Prostate gland (tissue), 2 donors: ENCODE data around the gene GRIK5. TPM values are rescaled to one million over a fixed set of nuclear protein-coding genes. Genes with fewer than 3 reads are reported as not detected.

Experiments
- DNase-seq: peaks from one replicate; pipeline ENCODE4 v3.0.0-alpha.2; 2019; ENCODE audit warnings: low spot score
- H3K27ac ChIP-seq, 2 donors: fragments of 200-600 bp; sonication (generic); 2 replicates each; pipeline ENCODE4 v1.5.1; 2017 to 2019
- H3K27me3 ChIP-seq: fragments of 200-600 bp; sonication (generic); replicated peaks from 2 replicates; pipeline ENCODE4 v1.5.1; 2019; ENCODE audit not compliant: insufficient read depth
- H3K36me3 ChIP-seq, 2 donors: fragments of 200-600 bp; sonication (generic); 1 replicate in 1 of 2; 2 replicates in 1 of 2; pipeline versions ENCODE4 v1.5.1 to v1.8.1; 2017 to 2019
- H3K4me1 ChIP-seq: fragments of 200-600 bp; sonication (generic); replicated peaks from 2 replicates; pipeline ENCODE4 v1.5.1; 2019
- H3K4me3 ChIP-seq, 2 donors: fragments of 200-600 bp; sonication (generic); 2 replicates each; pipeline ENCODE4 v1.5.1; 2017 to 2019
- H3K9me3 ChIP-seq: fragments of 200-600 bp; sonication (generic); 2 replicates; pipeline ENCODE4 v1.5.1; 2017
- CTCF ChIP-seq, 4 experiments: fragments of 200-600 bp in 2 of 4; fragments of 450-650 bp in 2 of 4; sonication (generic) in 2 of 4; IDR thresholded peaks; 1 replicate in 3 of 4; 2 replicates in 1 of 4; pipeline ENCODE4 v1.5.1; 2016 to 2019; ENCODE audit warnings: antibody characterized with exemption in 4 of 4, mild to moderate bottlenecking in 2 of 4, moderate library complexity in 2 of 4
- POLR2A ChIP-seq: fragments of 450-650 bp; IDR thresholded peaks from one replicate; pipeline ENCODE4 v1.6.1; 2016; ENCODE audit warnings: antibody characterized with exemption, mild to moderate bottlenecking
- POLR2AphosphoS5 ChIP-seq: sonication (generic); formaldehyde crosslinking; IDR thresholded peaks from one replicate; pipeline ENCODE4 v1.6.1; 2017; ENCODE audit warnings: antibody characterized with exemption
- WGBS: methylation state at CpG from one replicate; pipeline ENCODE4 v1.1.5; 2018; 5-methylcytosine and 5-hydroxymethylcytosine counted together
- intact Hi-C: fragments of 100-400 bp; cut with DNase I; formaldehyde crosslinking; loops from one replicate; pipeline ENCODE4 v1.14.2; 2022
- total RNA-seq, 2 donors: library from RNA; depleted of rRNA; stranded (reverse); fragments of >200 nt; gene quantifications; one replicate each; pipeline ENCODE4 v1.1.0, GENCODE V29; 2016

The GRIK5 gene
- total RNA-seq, 2 donors from 2014 or later, result 1.3 to 25.2 TPM

- H3K27ac ChIP-seq, result peak overlapping the region; percentile 91 to 97
- TF ChIP-seq CTCF (IDR thresholded peaks at IDR 0.05), result no peak
- no peak for TF ChIP-seq POLR2A
- no peak for TF ChIP-seq POLR2AphosphoS5
- H3K4me3 ChIP-seq, result peak overlapping the region; percentile 79 to 94
- H3K36me3 ChIP-seq, result peaks cover 6 to 18% of the 10 kb centered on the region in 2 donors
- WGBS, result under 1% methylated on average over 33 of the region's 33 CpGs
- no peaks in the 10 kb centered on the region for H3K27me3 ChIP-seq
- intact Hi-C loops, result no loop called here
- no peaks in the 10 kb centered on the region for H3K9me3 ChIP-seq
- peaks cover 5% of the 10 kb centered on the region for H3K4me1 ChIP-seq
- no peak for DNase-seq
Measured at GRCh38 chr19:42076380-42076944, 6.5 kb upstream of the GRIK5 start.

- H3K4me1 ChIP-seq, result peaks cover 5% of the 10 kb centered on the region
- DNase-seq, result peak; percentile 99
- peak within 1 kb of the TSS; percentile 79 to 94 for H3K4me3 ChIP-seq
- H3K36me3 ChIP-seq, result peaks cover 6 to 16% of the 10 kb centered on the region in 2 donors
- H3K27ac ChIP-seq, result peak within 1 kb of the TSS; percentile 91 to 97
- under 1% methylated on average over 75 of the region's 80 CpGs for WGBS
- intact Hi-C loops, result no loop called here
- H3K9me3 ChIP-seq, result no peaks in the 10 kb centered on the region
- no peaks in the 10 kb centered on the region for H3K27me3 ChIP-seq
- TF ChIP-seq CTCF (IDR thresholded peaks at IDR 0.05) (peak in 2 of 4 experiments; percentile 23 to 25), POLR2A (peak; percentile 85), POLR2AphosphoS5 (peak; percentile 99)
Measured at GRCh38 chr19:42075616-42076379, 5.8 kb upstream of the GRIK5 start, which contains the start of gene ZNF574. Gene ZNF574, plus strand, starts transcription at chr19:42076166. Its CDS starts 2,441 bp downstream, at chr19:42078607.

GRCh38 chr19:42075364-42075615 lies 5.3 kb upstream of the GRIK5 start:
- Histone ChIP-seq H3K4me3 (peak overlapping the region; percentile 79 to 94), H3K9me3 (no peaks in the 10 kb centered on the region), H3K27ac (peak overlapping the region; percentile 91 to 97), H3K4me1 (peaks cover 5% of the 10 kb centered on the region), H3K27me3 (no peaks in the 10 kb centered on the region), H3K36me3 (peaks cover under 1 to 11% of the 10 kb centered on the region in 2 donors)
- TF ChIP-seq POLR2AphosphoS5 (no peak), CTCF (IDR thresholded peaks at IDR 0.05) (no peak), POLR2A (no peak)
- no peak for DNase-seq
- intact Hi-C loops, result no loop called here
- WGBS, result 2% methylated on average over 3 of the region's 3 CpGs

GRCh38 chr19:42074513-42075363 lies 4.7 kb upstream of the GRIK5 start:
- no peaks in the 10 kb centered on the region for H3K27me3 ChIP-seq
- intact Hi-C loops, result no loop called here
- H3K27ac ChIP-seq, result peak overlapping the region; percentile 91 to 97
- WGBS, result 55% methylated on average over 26 of the region's 27 CpGs
- H3K4me3 ChIP-seq, result peak overlapping the region; percentile 79 to 94
- no peak for TF ChIP-seq POLR2A
- no peaks in the 10 kb centered on the region for H3K9me3 ChIP-seq
- DNase-seq, result no peak
- peaks cover 5% of the 10 kb centered on the region for H3K4me1 ChIP-seq
- peaks cover 0 to 10% of the 10 kb centered on the region in 2 donors for H3K36me3 ChIP-seq

- no peaks in the 10 kb centered on the region for H3K27me3 ChIP-seq
- no peak for TF ChIP-seq POLR2A
- no peak for TF ChIP-seq POLR2AphosphoS5
- no peak for TF ChIP-seq CTCF (IDR thresholded peaks at IDR 0.05)
- no peak overlapping the region for H3K27ac ChIP-seq
- no peak overlapping the region for H3K4me3 ChIP-seq
- 96% methylated on average over 12 of the region's 12 CpGs for WGBS
- intact Hi-C loops, result no loop called here
- H3K4me1 ChIP-seq, result no peaks in the 10 kb centered on the region
- H3K36me3 ChIP-seq, result no peaks in the 10 kb centered on the region
- H3K9me3 ChIP-seq, result no peaks in the 10 kb centered on the region
- DNase-seq, result no peak
Measured at GRCh38 chr19:42071247-42071646, 1.2 kb upstream of the GRIK5 start.
